GM19468 (cell line): ENCODE results near the gene ABCC2.
"Not testable (repeated sequence)": the region's sequence is repeated elsewhere in the genome, so short reads cannot be mapped to it uniquely, and the experiment has no call there.

Experiments
- ATAC-seq: cut with Tn5 transposase; IDR thresholded peaks from one replicate; pipeline ENCODE4 v1.9.1; 2021; ENCODE audit warnings: mild to moderate bottlenecking, moderate library complexity, moderate number of reproducible peaks; ENCODE audit not compliant: unreplicated experiment; ENCODE audit errors: extremely low read depth

The ABCC2 gene

GRCh38 chr10:99805190-99805589, 22.8 kb downstream of the ABCC2 start:
- ATAC-seq: no peak

GRCh38 chr10:99806091-99806490, 23.7 kb downstream of the ABCC2 start:
- ATAC-seq: no peak

GRCh38 chr10:99807786-99808185, 25.3 kb downstream of the ABCC2 start:
- no peak for ATAC-seq

GRCh38 chr10:99808270-99808669, 25.8 kb downstream of the ABCC2 start:
- no peak for ATAC-seq

- ATAC-seq: no peak
Observed at GRCh38 chr10:99809481-99809880, 27.0 kb downstream of the ABCC2 start.

GRCh38 chr10:99809931-99810615, 27.6 kb downstream of the ABCC2 start:
- ATAC-seq: no peak

GRCh38 chr10:99812177-99812576, 29.7 kb downstream of the ABCC2 start:
- ATAC-seq: no peak

GRCh38 chr10:99814143-99814542, 31.7 kb downstream of the ABCC2 start:
- ATAC-seq: no peak

- no peak for ATAC-seq
Observed at GRCh38 chr10:99815621-99816020, 33.2 kb downstream of the ABCC2 start.

- ATAC-seq: no peak
Observed at GRCh38 chr10:99827936-99828335, 45.5 kb downstream of the ABCC2 start.

GRCh38 chr10:99828464-99828863, 46.0 kb downstream of the ABCC2 start:
- no peak for ATAC-seq

- no peak for ATAC-seq
Observed at GRCh38 chr10:99832439-99832838, 50.0 kb downstream of the ABCC2 start.

- no peak for ATAC-seq
Observed at GRCh38 chr10:99834410-99834809, 52.0 kb downstream of the ABCC2 start.

GRCh38 chr10:99835947-99836346, 53.5 kb downstream of the ABCC2 start:
- ATAC-seq: no peak

- ATAC-seq: no peak
Observed at GRCh38 chr10:99836711-99837110, 54.3 kb downstream of the ABCC2 start.

- ATAC-seq: not testable (repeated sequence)
Observed at GRCh38 chr10:99840859-99841258, 58.4 kb downstream of the ABCC2 start.

GRCh38 chr10:99841746-99842145, 59.3 kb downstream of the ABCC2 start:
- no peak for ATAC-seq

GRCh38 chr10:99843310-99843709, 60.9 kb downstream of the ABCC2 start:
- no peak for ATAC-seq

GRCh38 chr10:99844433-99844955, 62.1 kb downstream of the ABCC2 start:
- ATAC-seq: no peak

GRCh38 chr10:99845837-99846382, 63.5 kb downstream of the ABCC2 start:
- ATAC-seq: peak; percentile 72

- no peak for ATAC-seq
Observed at GRCh38 chr10:99849057-99849456, 66.6 kb downstream of the ABCC2 start.

- ATAC-seq: no peak
Observed at GRCh38 chr10:99849536-99849935, 67.1 kb downstream of the ABCC2 start.
